Bronchial epithelial cell (primary cell): ENCODE data around the gene SLC37A3. TPM values are rescaled to one million over a fixed set of nuclear protein-coding genes. Genes with fewer than 3 reads are reported as not detected.

ENCODE experiments used
- DNase-seq: peaks from one replicate; pipeline ENCODE4 v3.0.0-alpha.2; 2010; ENCODE audit warnings: low read depth
- FAIRE-seq: peaks from 2 replicates; lab custom pipeline; 2011; peaks lifted over from hg19 to GRCh38; lab: Jason Lieb, UNC
- H3K27me3 ChIP-seq: 2 replicates; pipeline ENCODE4 v1.5.1; 2011; ENCODE audit warnings: low read length; ENCODE audit not compliant: control insufficient read depth, insufficient read depth
- H3K36me3 ChIP-seq: 2 replicates; pipeline ENCODE4 v1.5.1; 2011; ENCODE audit warnings: low read length; ENCODE audit not compliant: control insufficient read depth, insufficient read depth
- H3K4me3 ChIP-seq: 2 replicates; pipeline ENCODE4 v1.5.1; 2011; ENCODE audit warnings: mild to moderate bottlenecking, low read depth, low read length, control low read depth
- CTCF ChIP-seq: IDR thresholded peaks from 2 replicates; pipeline ENCODE4 v1.5.1; 2011; ENCODE audit warnings: mild to moderate bottlenecking, moderate library complexity, low read length, control low read depth, inconsistent platforms; ENCODE audit not compliant: insufficient read depth, severe bottlenecking
- total RNA-seq: library from RNA; depleted of rRNA; stranded (reverse); fragments of >200 nt; gene quantifications from 2 replicates; pipeline ENCODE4 v1.2.1, GENCODE V29; 2014

The SLC37A3 gene
- total RNA-seq, 1 donor from 2014 or later = 58.7 TPM

- H3K27me3 ChIP-seq = no peaks in the 10 kb centered on the region
- no peak for FAIRE-seq
- no peak for TF ChIP-seq CTCF
- no peak for DNase-seq
- H3K36me3 ChIP-seq = peaks cover 1% of the 10 kb centered on the region
- no peak overlapping the region for H3K4me3 ChIP-seq
Observed at GRCh38 chr7:140367528-140367927, 30.8 kb downstream of the SLC37A3 start.

GRCh38 chr7:140364819-140365218 is 33.5 kb downstream of the SLC37A3 start:
- FAIRE-seq (no peak), DNase-seq (peak; percentile 62)
- H3K36me3 ChIP-seq = peaks cover 1% of the 10 kb centered on the region
- no peak for TF ChIP-seq CTCF
- H3K4me3 ChIP-seq = no peak overlapping the region
- H3K27me3 ChIP-seq = no peaks in the 10 kb centered on the region

- TF ChIP-seq CTCF = no peak
- Histone ChIP-seq H3K4me3 (no peak overlapping the region), H3K27me3 (no peaks in the 10 kb centered on the region), H3K36me3 (peaks cover 3% of the 10 kb centered on the region)
- FAIRE-seq (no peak), DNase-seq (no peak)
Observed at GRCh38 chr7:140360697-140361229, 37.6 kb downstream of the SLC37A3 start.

GRCh38 chr7:140358412-140359051 is 39.8 kb downstream of the SLC37A3 start:
- no peak for TF ChIP-seq CTCF
- no peak for FAIRE-seq

DNA sequence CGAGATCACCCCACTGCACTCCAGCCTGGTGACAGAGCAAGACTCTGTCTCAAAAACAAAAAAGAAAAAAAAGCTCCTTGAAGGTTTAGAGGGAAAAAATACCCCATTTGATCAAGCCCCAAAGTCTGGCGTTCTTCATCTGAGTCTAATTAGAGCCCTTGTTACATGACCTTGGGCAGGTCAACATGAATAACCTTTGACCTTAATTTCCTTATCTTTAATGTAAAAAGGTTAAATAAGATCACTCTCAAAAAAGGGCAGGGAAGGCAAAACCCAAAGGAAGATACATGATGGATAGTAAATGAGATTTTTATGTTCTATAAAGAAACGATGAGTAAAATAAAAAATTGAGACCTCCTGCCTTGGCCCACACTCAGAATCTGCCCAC is 40.3 kb downstream of the SLC37A3 start:
- Histone ChIP-seq H3K27me3 (no peaks in the 10 kb centered on the region), H3K36me3 (peaks cover 3% of the 10 kb centered on the region), H3K4me3 (no peak overlapping the region)
- FAIRE-seq (no peak), DNase-seq (no peak)
- no peak for TF ChIP-seq CTCF

More at GRCh38 chr7:140358412-140359051, 39.8 kb downstream of the SLC37A3 start:
- H3K27me3 ChIP-seq = no peaks in the 10 kb centered on the region
- peaks cover 3% of the 10 kb centered on the region for H3K36me3 ChIP-seq
- DNase-seq = no peak
- H3K4me3 ChIP-seq = no peak overlapping the region
